Sigmoid colon (tissue), 4 donors: Measurements from ENCODE around the gene SAMD14.

Experiments
- POLR2A ChIP-seq, 2 donors: fragments of 450-650 bp; IDR thresholded peaks; one replicate each; pipeline ENCODE4 v1.6.1; 2016; ENCODE audit warnings: antibody characterized with exemption in 2 of 2, mild to moderate bottlenecking in 2 of 2, moderate library complexity in 2 of 2
- POLR2AphosphoS5 ChIP-seq, 4 donors: sonication (generic); formaldehyde crosslinking; IDR thresholded peaks; one replicate each; pipeline ENCODE4 v1.6.1; 2017; ENCODE audit warnings: antibody characterized with exemption in 4 of 4
- TF ChIP-seq, protein P1 (sequence below), 4 experiments: fragments of 450-650 bp in 3 of 4; fragments of 200-600 bp in 1 of 4; IDR thresholded peaks; one replicate each; pipeline ENCODE4 v1.5.1; 2016 to 2019; ENCODE audit warnings: antibody characterized with exemption in 4 of 4, mild to moderate bottlenecking in 3 of 4, moderate library complexity in 2 of 4

DNA sequence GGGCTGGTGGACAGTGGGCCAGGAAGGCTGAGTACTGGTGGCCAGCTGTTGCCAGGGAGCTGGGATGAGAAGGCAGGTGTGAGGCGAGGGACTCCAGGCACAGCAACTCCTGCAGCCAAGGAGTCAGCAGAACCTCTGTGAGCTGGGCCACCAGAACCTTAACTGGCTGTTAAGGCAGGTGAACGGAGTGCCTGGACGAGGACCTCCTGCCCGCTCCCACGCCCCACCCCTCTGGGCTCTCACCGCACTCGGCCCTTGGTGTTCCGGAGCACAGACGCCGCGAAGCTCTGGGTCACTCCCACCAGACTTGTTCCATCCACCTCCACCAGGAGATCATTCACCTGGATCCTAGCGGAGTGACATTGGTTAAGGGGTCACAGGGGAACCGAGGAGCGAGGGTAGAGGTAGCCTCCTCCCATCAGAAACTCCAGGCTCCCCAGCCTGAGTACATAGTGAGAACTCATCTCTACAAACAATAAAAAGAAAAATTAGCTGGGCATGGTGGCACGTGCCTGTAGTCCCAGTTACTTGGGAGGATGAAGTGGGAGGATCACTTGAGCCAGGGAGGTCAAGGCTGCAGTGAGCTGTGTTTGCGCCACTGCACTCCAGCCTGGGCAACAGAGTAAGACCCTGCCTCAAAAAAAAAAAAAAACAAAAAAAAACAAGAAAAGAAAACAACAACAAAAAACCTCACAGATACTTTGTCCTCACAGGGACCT, 11.2 kb upstream of the SAMD14 start:
- TF ChIP-seq, protein P1, sequence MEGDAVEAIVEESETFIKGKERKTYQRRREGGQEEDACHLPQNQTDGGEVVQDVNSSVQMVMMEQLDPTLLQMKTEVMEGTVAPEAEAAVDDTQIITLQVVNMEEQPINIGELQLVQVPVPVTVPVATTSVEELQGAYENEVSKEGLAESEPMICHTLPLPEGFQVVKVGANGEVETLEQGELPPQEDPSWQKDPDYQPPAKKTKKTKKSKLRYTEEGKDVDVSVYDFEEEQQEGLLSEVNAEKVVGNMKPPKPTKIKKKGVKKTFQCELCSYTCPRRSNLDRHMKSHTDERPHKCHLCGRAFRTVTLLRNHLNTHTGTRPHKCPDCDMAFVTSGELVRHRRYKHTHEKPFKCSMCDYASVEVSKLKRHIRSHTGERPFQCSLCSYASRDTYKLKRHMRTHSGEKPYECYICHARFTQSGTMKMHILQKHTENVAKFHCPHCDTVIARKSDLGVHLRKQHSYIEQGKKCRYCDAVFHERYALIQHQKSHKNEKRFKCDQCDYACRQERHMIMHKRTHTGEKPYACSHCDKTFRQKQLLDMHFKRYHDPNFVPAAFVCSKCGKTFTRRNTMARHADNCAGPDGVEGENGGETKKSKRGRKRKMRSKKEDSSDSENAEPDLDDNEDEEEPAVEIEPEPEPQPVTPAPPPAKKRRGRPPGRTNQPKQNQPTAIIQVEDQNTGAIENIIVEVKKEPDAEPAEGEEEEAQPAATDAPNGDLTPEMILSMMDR (IDR thresholded peaks at IDR 0.05) = no peak
- TF ChIP-seq POLR2AphosphoS5 (IDR thresholded peaks at IDR 0.05) (no peak), POLR2A (IDR thresholded peaks at IDR 0.05) (no peak)
